ENCODE results near the gene CDH26. TPM values are rescaled to one million over a fixed set of nuclear protein-coding genes. Genes with fewer than 3 reads are reported as not detected.

The CDH26 gene
- total RNA-seq, 1 donor from 2014 or later: 0.13 TPM

GRCh38 chr20:59985164-59985563 is 26.9 kb downstream of the CDH26 start:
- DNase-seq (ENCODE audit: low read depth in 2 of 2): no peak

GRCh38 chr20:59985864-59986263 is 27.6 kb downstream of the CDH26 start:
- no peak for DNase-seq (ENCODE audit: low read depth in 2 of 2)

GRCh38 chr20:59987135-59987534 is 28.9 kb downstream of the CDH26 start:
- no peak for DNase-seq (ENCODE audit: low read depth in 2 of 2)

GRCh38 chr20:59988141-59988540 is 29.9 kb downstream of the CDH26 start:
- DNase-seq (ENCODE audit: low read depth in 2 of 2): no peak

GRCh38 chr20:59992526-59993084 is 34.4 kb downstream of the CDH26 start:
- DNase-seq (ENCODE audit: low read depth in 2 of 2): no peak

- DNase-seq (ENCODE audit: low read depth in 2 of 2): no peak
Observed at GRCh38 chr20:59993736-59994430, 35.7 kb downstream of the CDH26 start.

- DNase-seq (ENCODE audit: low read depth in 2 of 2): no peak
Observed at GRCh38 chr20:59994697-59995122, 36.5 kb downstream of the CDH26 start.

- DNase-seq (ENCODE audit: low read depth in 2 of 2): no peak
Observed at GRCh38 chr20:59996108-59996507, 37.9 kb downstream of the CDH26 start.

GRCh38 chr20:59997896-59998295 is 39.7 kb downstream of the CDH26 start:
- no peak for DNase-seq (ENCODE audit: low read depth in 2 of 2)

- no peak for DNase-seq (ENCODE audit: low read depth in 2 of 2)
Observed at GRCh38 chr20:59999502-59999901, 41.3 kb downstream of the CDH26 start.

- no peak for DNase-seq (ENCODE audit: low read depth in 2 of 2)
Observed at GRCh38 chr20:60000271-60001042, 42.2 kb downstream of the CDH26 start.

- no peak for DNase-seq (ENCODE audit: low read depth in 2 of 2)
Observed at GRCh38 chr20:60001108-60001507, 42.9 kb downstream of the CDH26 start.

GRCh38 chr20:60003776-60004175 is 45.6 kb downstream of the CDH26 start:
- DNase-seq (ENCODE audit: low read depth in 2 of 2): no peak

- no peak for DNase-seq (ENCODE audit: low read depth in 2 of 2)
Observed at GRCh38 chr20:60006261-60006660, 48.0 kb downstream of the CDH26 start.

GRCh38 chr20:60007464-60007863 is 49.2 kb downstream of the CDH26 start:
- no peak for DNase-seq (ENCODE audit: low read depth in 2 of 2)

- DNase-seq (ENCODE audit: low read depth in 2 of 2): no peak
Observed at GRCh38 chr20:60008130-60008808, 50.0 kb downstream of the CDH26 start.

GRCh38 chr20:60009318-60009717 is 51.1 kb downstream of the CDH26 start:
- DNase-seq (ENCODE audit: low read depth in 2 of 2): no peak

GRCh38 chr20:60009826-60010616 is 51.8 kb downstream of the CDH26 start:
- DNase-seq (ENCODE audit: low read depth in 2 of 2): no peak

- DNase-seq (ENCODE audit: low read depth in 2 of 2): no peak
Observed at GRCh38 chr20:60010689-60011458, 52.7 kb downstream of the CDH26 start.

All from dermis microvascular lymphatic vessel endothelial cell (primary cell).